ENCODE data around the gene COL6A3.
A peak's percentile ranks its signal among the peaks of the same experiment; 100 is the strongest.

The COL6A3 gene

GRCh38 chr2:237441605-237442274 is 27.8 kb upstream of the COL6A3 start:
- no peak for DNase-seq

- DNase-seq = no peak
Observed at GRCh38 chr2:237440819-237441281, 26.9 kb upstream of the COL6A3 start.

GRCh38 chr2:237438080-237438940 is 24.3 kb upstream of the COL6A3 start:
- no peak for DNase-seq

DNA sequence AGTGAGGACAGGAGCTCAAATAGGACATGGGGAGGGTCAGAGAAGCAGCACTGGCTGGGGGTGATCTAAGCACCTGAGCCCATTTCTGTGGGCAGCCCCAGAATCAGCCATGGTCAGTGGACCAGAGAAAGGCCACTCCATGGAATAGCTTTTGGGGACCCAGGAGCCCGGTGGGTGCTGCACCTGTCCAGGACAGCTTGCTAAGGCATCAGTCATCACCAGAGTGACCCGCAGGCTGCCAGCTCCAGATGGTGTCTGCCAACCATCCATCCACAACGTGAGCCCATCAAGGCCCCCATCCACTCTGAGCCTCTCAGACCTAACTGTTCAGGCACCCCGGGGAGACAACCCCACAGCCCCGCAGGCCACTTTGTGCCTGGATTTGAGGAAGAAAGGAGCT is 23.6 kb upstream of the COL6A3 start:
- DNase-seq = no peak

DNA sequence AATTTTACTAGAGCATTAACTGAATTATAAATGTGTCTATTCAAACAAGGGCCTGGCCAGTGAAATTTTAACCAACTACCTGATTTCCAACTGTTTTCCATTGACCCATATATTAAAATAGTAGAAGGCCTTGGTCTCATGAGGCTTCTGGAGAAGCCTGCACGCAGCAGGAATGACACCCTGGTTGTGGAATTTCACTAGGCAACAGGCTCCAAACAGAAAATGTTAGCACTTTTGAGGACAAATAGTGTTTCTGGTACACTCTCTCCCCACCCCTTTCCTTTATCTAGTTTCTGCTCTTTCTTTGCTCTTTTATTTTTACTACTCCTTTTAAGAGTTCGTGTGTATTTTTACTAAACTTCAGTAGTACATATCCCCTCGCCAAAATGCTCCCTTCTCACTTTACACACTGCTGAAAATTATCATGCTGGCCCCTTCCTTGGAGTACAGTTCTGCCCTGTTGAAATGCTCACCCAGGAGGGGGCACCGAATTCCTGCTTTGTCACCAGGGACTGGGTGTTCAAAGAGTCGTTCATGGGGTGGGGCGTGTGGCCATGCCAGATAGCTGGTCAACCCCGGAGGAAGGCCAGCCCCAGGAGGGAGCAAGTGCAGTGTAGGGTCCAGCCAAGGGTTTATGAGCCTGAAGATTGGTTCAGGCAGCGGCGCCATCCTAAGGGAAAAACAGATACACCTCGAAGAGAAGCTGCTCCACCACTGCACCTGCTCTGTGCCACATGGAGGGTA is 22.1 kb upstream of the COL6A3 start:
- no peak for DNase-seq

- peak; percentile 70 for DNase-seq
Observed at GRCh38 chr2:237434866-237435311, 20.9 kb upstream of the COL6A3 start.

- peak; percentile 16 for DNase-seq
Observed at GRCh38 chr2:237433920-237434676, 20.1 kb upstream of the COL6A3 start.

GRCh38 chr2:237432484-237433092 is 18.6 kb upstream of the COL6A3 start:
- DNase-seq = peak; percentile 80

- DNase-seq = no peak
Observed at GRCh38 chr2:237431837-237432236, 17.9 kb upstream of the COL6A3 start.

DNA sequence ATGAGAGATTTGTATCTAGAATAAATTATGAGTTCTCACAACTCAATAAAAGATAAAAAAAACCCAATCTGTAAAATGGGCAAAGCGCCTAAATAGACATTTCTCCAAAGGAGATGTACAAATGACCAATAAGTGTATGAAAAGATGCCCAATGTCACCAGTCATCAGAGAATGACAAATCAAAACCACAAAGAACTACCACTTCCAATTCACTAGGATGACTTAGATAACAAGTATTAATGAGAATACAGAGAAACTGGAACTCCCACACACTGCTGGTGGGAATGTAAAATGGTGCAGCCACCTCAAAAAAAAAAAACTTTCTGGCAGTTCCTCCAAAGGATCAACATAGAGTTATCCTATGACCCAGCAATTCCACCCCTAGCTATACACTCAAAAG is 17.4 kb upstream of the COL6A3 start:
- DNase-seq = no peak

DNA sequence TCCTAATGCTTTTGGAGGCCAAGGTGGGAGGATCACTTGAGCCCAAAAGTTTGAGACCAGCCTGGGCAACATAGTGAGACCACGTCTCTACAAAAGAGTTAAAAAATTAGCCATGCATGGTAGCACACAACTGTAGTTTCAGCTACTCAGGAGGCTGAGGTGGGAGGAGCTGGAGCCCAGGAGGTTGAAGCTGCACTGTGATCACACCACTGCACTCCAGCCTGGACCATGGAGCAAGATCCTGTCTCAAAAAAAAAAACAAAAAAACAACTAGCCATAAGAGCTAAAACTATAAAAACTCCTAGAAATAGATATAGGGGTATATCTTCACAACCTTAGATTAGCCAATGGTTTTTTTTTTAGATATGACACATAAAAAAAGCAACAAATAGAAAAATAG is 16.9 kb upstream of the COL6A3 start:
- DNase-seq = no peak

GRCh38 chr2:237429753-237430152 is 15.8 kb upstream of the COL6A3 start:
- DNase-seq = no peak

DNA sequence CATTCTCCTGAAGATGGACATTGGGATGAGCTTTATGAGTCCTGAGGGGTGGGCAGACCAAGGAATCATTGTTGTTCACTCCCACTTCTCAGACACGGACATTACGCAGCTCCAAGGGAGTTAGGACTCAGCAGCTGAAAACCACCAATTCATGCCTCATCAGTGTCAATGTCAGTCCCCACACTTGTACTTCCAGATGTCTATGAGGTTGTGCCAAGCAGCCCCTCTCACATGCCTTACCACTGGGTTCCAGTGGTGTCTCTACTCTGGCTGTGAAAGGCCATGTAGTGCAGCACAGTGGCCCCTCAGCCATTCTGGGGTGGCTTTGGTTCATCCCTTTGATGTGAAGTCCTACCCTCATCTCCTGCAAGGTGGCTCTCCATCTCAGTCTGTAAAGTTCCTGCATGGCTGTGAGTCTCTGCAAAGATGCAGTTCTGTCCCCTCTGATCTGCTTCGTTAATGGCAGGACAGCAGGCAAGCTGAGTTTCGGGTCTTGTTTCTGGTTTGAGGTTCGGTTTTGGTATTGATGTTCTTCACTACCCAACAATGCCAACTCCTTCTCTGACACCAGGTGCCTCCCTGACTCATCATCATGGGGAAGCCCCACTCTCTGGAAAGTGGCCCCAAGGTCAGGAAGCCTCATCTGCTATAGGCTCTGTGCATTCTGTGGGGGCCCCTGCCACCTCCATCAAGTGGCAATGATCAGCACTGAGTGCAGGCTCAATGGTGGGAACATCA is 14.0 kb upstream of the COL6A3 start:
- peak; percentile 20 for DNase-seq

DNA sequence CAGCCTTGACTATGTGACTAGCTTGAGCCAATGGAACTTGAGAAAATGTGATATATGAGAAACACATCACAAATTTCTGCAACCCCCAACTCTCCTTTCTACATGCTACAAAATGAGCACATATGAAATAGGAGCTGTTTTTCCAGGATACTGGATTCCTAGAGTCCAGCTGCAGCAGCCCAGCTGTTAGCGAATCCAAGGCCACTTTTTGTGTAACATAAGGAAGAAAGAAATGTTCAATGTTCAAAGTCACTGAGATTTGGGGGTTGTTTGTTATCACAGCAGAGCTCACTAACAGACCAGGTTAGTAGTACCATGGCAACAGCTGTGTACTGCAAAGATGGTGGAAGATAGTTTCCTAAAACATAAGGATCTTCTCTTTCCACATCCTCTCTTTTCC is 12.6 kb upstream of the COL6A3 start:
- DNase-seq = no peak

GRCh38 chr2:237425320-237425719 is 11.4 kb upstream of the COL6A3 start:
- no peak for DNase-seq

- DNase-seq = no peak
Observed at GRCh38 chr2:237424544-237424943, 10.6 kb upstream of the COL6A3 start.

DNA sequence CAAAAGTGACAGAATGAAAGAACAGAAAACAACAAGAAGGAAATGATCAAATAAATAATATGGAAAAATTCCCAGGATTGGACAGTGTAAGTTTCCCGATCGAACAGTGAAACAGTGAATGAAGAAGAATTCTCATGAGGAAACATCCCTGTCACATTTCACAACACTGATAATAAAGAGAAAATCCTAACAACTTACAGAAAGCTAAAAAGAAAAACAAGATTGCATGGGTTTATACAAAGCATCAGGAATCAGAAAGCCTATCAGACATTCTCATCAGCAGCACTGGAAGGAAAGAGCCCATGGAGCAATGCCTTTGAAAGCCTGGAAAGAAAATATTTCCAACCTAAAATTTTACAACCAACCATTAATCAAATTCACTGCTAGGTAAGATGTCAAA is 9.9 kb upstream of the COL6A3 start:
- DNase-seq = no peak

GRCh38 chr2:237422309-237422708 is 8.3 kb upstream of the COL6A3 start:
- no peak for DNase-seq

DNA sequence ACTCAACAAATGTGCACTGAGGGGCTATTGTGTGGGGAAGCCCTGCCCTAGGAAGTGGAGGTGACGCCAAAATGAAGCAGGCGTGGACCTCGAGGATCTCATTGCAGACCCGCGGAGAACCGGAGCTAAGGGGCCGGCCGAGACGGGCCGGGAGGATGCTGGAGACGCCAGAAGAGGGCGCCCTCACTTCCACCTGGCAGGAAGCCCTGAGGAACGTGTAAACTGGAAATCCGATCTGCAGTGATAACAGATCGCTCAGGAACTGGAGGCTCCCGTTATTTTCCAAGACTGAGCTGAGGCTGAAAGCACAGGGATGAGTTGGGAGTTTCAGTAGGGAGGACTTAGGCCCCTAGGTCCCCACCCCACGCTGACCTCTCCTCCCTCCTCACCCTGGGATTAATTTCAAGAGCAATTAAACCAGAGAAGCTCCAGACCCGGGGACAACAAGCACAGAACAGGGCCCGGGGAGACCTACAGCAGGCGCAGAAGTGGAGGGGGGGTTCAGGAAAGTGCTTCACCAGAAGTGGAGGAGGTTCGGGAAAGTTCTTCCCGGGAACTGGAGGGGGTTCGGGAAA is 7.7 kb upstream of the COL6A3 start:
- peak; percentile 80 for DNase-seq

DNA sequence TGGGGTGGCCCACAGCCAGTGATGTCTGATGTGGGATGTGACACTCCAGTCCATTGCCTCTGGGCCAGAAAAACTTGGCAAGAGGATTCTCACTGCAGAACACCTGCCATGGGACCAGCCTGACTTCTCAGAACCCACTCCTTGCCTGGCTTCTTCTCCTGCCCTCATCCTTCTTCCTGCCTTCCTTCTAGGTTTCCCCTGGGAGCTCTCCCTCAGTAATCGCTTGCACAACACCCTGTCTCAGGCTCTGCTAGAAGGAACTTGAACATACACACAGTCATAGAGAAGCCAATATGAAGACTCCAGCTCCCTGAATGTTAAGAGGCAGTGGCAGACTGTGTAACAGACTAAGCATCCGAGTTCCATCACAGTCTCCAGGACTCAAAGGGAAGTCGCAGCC is 4.3 kb upstream of the COL6A3 start:
- DNase-seq = no peak

All from activated gamma-delta T cell treated with Interleukin-2 at 50 U/mL for 16 hours (primary cell).